NCI-H2107 (cell line): ENCODE measurements around the gene DNAJA1.
"Not testable (repeated sequence)": the region's sequence is repeated elsewhere in the genome, so short reads cannot be mapped to it uniquely, and the experiment has no call there.

Experiments
- DNase-seq: peaks from one replicate; lab custom pipeline; 2025; lab: John Stamatoyannopoulos, UW

DNAJA1 gene

DNA sequence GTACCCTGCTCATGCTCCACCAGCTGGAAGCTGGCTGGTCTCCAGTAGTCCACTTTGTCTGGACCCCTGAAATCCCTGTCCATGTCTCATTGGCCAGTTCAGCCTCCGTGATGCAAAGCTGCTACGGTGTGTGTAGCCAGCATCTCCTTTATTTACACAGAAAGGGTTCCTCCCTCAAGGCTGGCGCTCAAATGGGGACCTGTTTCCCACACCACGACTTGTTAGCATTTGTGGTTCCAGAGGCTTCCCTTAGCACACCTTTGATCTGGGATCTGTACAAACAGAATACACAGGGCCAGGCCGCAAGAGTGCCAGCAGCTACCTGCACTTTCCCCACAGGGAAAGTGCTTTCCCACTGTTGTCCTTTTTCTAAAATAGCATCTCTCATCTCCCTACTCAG lies 57.1 kb downstream of the DNAJA1 start:
- DNase-seq = no peak

DNA sequence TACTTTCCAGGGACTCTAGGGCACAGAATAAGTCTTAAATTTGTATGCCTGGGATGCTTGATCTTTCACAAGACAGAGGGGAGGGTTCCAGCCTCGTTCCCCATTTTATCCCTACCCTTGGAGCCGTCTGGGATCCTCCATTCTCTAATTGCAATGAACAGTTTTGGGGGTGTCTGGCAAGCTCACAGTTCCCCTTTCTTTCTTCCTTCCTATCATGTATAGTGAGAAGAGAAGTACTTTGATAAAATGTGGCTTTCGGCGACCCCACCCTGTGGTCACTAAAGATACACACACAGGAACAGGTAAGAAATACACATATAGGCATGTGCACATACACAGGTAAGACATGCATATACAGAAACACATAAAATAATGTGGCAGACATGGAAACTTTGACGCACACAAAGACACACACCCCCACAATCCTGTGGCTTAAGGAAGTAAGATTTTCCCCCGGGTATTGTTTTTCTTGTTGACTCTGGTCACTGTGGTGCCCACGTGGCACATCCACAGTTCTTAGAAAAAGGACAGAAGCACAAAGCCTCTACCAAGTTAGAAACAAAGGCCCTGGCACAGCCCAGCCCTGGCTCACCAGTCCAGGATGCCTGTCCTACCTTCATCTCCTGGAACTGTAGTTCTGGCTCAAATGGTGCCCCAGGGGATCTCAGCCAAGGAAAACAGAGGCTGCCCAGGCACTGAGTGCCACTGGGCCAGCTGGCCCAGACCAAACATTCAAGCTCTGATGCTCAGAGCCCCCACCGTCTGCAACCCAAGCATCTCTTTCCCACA lies 57.7 kb downstream of the DNAJA1 start:
- no peak for DNase-seq

DNA sequence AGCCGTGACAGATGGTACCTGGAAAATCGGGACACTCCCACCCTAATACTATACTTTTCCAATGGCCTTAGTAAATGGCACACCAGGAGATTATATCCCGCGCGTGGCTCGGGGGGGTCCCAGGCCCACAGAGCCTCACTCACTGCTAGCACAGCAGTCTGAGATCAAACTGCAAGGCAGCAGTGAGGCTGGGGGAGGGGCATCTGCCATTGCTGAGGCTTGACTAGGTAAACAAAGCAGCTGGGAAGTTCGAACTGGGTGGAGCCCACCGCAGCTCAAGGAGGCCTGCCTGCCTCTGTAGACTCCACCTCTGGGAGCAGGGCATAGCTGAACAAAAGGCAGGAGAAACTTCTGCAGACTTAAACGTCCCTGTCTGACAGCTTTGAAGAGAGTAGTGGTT lies 60.6 kb downstream of the DNAJA1 start:
- DNase-seq = not testable (repeated sequence)
